ENCODE measurements around the gene ATP7A. TPM values are rescaled to one million over a fixed set of nuclear protein-coding genes. Genes with fewer than 3 reads are reported as not detected.
A peak's percentile ranks its signal among the peaks of the same experiment; 100 is the strongest.
"Not testable (repeated sequence)": the region's sequence is repeated elsewhere in the genome, so short reads cannot be mapped to it uniquely, and the experiment has no call there.

Gene ATP7A
- 10 to 100 TPM in 1 of 8 experiments, 1 to 10 TPM in 7; 6.0 to 13.3 (median 8.1) TPM for total RNA-seq

DNA sequence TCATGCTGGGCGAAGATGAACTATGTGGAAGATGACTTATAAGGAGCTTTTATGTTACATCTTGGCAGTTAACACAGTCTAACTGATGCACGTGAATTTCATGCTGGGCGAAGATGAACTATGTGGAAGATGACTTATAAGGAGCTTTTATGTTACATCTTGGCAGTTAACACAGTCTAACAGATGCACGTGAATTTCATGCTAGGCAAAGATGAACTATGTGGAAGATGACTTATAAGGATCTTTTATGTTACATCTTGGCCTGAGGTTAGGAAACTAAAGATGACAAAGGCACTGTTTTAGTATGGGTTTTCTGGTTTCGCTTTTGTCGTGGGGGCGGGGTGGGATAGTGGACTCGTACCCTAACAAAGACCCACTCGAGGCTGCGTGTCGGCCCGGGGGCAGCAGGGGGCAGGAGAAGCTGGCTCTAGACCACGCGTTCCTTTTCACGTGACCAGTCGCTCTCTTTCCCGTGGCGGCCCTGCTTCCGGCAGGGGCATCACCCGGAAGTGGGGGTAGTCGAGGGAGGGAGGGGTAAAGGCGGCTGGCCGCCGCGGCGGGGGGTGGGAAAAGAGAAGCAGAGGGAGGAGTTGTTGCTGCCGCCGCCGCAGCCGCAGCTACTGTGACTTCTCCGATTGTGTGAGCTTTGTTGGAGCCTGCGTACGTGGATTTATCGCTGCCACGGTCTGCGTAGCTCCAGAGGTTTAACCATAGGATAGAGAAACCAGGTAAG is at the start of gene ATP7A:
TSS of gene ATP7A (plus strand) at position 586 of the 733 bp plus-strand sequence. CDS start 60,949 bp downstream, outside the sequence.
- WGBS, 10 experiments: 0 to 90% (median 43%) methylated on average over 2 to 14 of the region's 36 CpGs; no CpG with 5 or more reads in 6 of the 10 experiments
- in situ Hi-C loops (cut with MboI; ENCODE audit: low pct_unique_long_range_greater_than_20kb in 2 of 9, low sequenced_read_pairs in 9 of 9, unreplicated experiment in 9 of 9): loop anchor here in 3 of 9 experiments (25.0 kb wide), 2 partner anchors 102 to 202 kb away; partner anchors contain the start of gene PGK1 (in 1 of the 3)
- peak within 1 kb of the TSS; percentile 71 to 76 for H3K27ac ChIP-seq
- H3K4me1 ChIP-seq (replicated peaks in 1 of 2): peaks cover 3% of the 10 kb centered on the region in 2 donors
- H3K4me3 ChIP-seq: peak within 1 kb of the TSS; percentile 49 to 73 (median 55)
- peak; percentile 93 to 98 (median 97) for ATAC-seq (replicated peaks in 6 of 8)

DNA sequence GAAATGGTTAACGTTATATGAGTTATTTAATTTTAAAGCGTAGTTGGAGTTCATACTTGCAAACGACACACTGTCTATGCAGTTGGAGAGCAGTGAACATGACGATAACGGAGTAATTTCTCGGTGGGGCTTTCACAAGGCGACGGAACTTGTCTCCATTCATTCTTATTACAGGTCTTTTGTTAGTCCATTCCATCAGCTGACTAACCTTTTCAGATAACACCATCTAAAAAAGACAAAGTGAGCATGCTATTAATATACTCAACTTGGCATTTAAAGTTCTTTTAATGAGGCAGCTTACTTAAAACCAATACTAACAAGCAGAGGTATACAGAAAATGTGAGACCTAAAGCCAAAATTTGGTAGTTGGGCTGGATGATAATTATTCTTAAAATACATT is 35.1 kb upstream of the ATP7A start:
- 79 to 100% (median 100%) methylated on average over 2 to 8 of the region's 8 CpGs; no CpG with 5 or more reads in 5 of the 10 experiments for WGBS, 10 experiments
- no peak for ATAC-seq (replicated peaks in 6 of 8)
- in situ Hi-C loops (cut with MboI; ENCODE audit: low pct_unique_long_range_greater_than_20kb in 2 of 9, low sequenced_read_pairs in 9 of 9, unreplicated experiment in 9 of 9): no loop called here
- no peak overlapping the region for H3K4me3 ChIP-seq
- H3K27ac ChIP-seq: no peak overlapping the region
- H3K4me1 ChIP-seq (replicated peaks in 1 of 2): no peaks in the 10 kb centered on the region

DNA sequence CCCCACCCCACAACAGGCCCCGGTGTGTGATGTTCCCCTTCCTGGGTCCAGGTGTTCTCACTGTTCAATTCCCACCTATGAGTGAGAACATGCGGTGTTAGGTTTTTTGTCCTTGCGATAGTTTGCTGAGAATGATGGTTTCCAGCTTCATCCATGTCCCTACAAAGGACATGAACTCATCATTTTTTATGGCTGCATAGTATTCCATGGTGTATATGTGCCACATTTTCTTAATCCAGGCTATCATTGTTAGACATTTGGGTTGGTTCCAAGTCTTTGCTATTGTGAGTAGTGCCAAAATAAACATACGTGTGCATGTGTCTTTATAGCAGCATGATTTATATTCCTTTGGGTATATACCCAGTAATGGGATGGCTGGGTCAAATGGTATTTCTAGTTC is 29.1 kb upstream of the ATP7A start:
- WGBS, 10 experiments: 100% methylated on average over 1 of the region's 4 CpGs; no CpG with 5 or more reads in 9 of the 10 experiments

DNA sequence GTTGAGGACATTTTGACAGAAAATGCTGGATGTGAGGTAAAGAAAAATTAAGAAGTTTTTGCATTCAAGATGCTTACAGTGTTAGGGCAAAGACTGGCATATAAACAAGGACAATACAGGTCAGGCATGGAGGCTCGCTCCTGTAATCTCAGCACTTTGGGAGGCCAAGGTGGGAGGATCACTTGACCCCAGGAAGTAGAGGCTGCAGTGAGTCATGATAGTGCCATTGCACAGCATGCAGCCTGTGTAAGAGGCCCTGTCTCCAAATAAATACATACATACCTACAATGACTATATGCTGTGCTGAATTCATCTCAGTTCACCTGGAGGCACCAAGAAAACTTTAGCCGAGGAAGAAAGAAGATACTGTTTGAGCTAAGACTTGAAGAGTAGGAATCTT is 17.6 kb upstream of the ATP7A start:
- no peak for ATAC-seq (replicated peaks in 6 of 8)
- Histone ChIP-seq H3K4me1 (replicated peaks in 1 of 2) (no peaks in the 10 kb centered on the region), H3K4me3 (no peak overlapping the region), H3K27ac (no peak overlapping the region)
- 61 to 100% (median 86%) methylated on average over 1 to 2 of the region's 2 CpGs; no CpG with 5 or more reads in 7 of the 10 experiments for WGBS, 10 experiments
- in situ Hi-C loops (cut with MboI; ENCODE audit: low pct_unique_long_range_greater_than_20kb in 2 of 9, low sequenced_read_pairs in 9 of 9, unreplicated experiment in 9 of 9): no loop called here

More for the DNA sequence above, 29.1 kb upstream of the ATP7A start:
- H3K27ac ChIP-seq; H3K4me1 ChIP-seq (replicated peaks in 1 of 2); in situ Hi-C loops (cut with MboI; ENCODE audit: low pct_unique_long_range_greater_than_20kb in 2 of 9, low sequenced_read_pairs in 9 of 9, unreplicated experiment in 9 of 9); ATAC-seq (replicated peaks in 6 of 8); H3K4me3 ChIP-seq: not testable (repeated sequence)

DNA sequence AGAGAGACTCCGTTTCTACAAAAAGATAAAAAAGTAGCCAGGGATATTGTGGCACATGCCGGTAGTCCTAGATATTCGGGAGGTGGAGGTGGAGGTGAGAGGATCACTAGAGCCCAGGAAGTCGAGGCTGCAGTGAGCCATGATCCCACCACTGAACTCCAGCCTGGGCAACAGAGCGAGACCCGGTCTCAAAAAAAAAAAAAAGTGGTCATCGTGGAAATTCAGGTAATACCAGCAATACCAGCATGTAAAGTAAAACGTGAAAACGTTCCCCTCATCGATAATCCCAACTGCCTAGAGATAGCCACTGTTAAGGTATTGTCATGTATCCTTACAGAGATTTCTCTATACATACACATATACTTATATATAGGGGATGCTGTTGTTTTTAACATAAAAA is 16.8 kb upstream of the ATP7A start:
- 31 to 100% (median 59%) methylated on average over 1 to 7 of the region's 10 CpGs; no CpG with 5 or more reads in 4 of the 10 experiments for WGBS, 10 experiments
- in situ Hi-C loops (cut with MboI; ENCODE audit: low pct_unique_long_range_greater_than_20kb in 2 of 9, low sequenced_read_pairs in 9 of 9, unreplicated experiment in 9 of 9): no loop called here
- H3K27ac ChIP-seq: no peak overlapping the region
- no peak overlapping the region for H3K4me3 ChIP-seq
- H3K4me1 ChIP-seq (replicated peaks in 1 of 2): no peaks in the 10 kb centered on the region
- ATAC-seq (replicated peaks in 6 of 8): no peak

DNA sequence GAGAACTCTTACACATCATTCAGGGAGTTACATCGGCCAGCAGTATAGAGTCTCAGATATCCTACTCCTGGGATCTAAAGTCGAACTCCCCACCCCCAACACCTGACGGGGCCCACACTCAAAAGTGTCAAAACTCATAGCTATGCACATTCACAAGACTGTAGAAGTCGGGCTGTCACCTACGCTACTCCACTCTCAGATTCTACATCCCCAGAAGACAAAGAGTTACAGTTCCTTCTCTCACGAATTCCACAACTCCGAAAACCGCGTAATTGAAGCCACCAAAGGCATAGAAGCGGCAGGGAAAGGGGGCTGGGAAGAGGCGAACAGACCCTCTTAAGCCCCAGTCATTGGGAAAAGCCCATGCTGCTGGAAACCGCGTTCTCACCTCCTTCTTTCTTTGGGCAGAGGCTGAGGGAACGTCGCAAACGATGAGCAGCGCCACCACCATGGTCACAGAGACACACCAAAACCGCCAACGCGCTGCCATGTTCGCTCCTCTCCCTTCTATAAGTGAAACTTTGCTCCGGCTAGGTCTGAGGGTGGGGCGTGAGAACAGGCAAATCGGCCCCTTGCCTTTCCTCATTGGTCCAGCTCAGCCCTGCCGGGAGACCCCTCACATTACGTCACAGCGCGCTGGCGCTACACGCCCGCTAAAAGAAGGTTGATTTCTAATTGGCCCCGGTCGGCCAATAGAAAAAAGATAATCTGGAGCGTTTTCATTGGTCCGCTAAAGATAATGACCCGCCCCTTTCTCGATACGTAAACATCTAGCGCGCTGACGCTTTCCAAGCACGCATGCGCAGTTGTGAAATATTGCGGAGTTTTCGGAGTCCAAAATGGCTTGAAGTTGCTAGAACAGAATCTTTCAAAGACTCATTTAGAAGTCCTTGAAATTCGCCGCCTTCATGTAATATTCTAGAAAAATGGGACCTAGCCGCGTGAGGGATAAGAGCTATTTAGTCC is 15.3 kb upstream of the ATP7A start, which contains the start of gene MAGT1:
TSS of gene MAGT1 (minus strand) at position 515 of the 966 bp plus-strand sequence. CDS start at position 490, 25 bp downstream.
- 0 to 26% (median 2%) methylated on average over 1 to 19 of the region's 49 CpGs; no CpG with 5 or more reads in 3 of the 10 experiments for WGBS, 10 experiments
- peak within 1 kb of the TSS; percentile 57 to 77 for H3K27ac ChIP-seq
- ATAC-seq (replicated peaks in 6 of 8): peak; percentile 85 to 98 (median 96)
- in situ Hi-C loops (cut with MboI; ENCODE audit: low pct_unique_long_range_greater_than_20kb in 2 of 9, low sequenced_read_pairs in 9 of 9, unreplicated experiment in 9 of 9): no loop called here
- peak within 1 kb of the TSS; percentile 47 to 70 (median 51) for H3K4me3 ChIP-seq
- no peaks in the 10 kb centered on the region for H3K4me1 ChIP-seq (replicated peaks in 1 of 2)

DNA sequence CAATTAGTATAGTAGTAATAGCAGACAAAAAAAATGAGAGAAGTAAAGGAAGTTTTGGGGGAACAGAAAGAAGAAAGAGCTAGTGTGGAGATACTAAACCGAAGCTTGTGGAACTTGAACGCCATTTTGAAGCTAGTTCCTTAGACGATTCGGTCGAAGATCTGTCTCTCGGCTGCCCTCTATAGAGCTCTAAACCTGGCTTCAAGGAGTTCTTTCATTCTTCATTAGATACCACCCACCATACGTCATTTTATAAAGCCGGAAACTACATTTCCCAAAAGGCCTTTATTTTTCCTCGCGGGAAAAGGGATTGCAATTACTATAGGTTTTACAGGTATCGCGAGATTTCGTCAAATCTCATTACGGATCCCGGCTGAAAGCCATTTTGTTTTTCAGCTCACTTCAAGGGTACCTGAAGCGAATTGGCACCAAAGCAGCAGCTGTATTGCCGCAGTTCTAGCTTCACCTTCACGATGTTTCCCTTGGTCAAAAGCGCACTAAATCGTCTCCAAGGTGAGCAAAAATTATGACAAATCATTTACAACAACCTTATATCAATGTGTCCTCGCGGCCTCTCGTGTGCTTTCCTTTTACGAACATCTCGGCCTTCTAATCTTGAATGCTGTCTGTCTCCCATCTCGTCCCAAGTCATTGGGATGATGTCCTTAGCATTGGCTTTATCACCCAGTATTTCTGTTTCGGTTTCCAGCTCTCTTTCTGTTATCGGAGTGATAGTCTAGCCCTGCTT is 11.2 kb upstream of the ATP7A start, which contains the start of gene COX7B:
TSS of gene COX7B (plus strand) at position 388 of the 748 bp plus-strand sequence. CDS start at position 474, 86 bp downstream.
- in situ Hi-C loops (cut with MboI; ENCODE audit: low pct_unique_long_range_greater_than_20kb in 2 of 9, low sequenced_read_pairs in 9 of 9, unreplicated experiment in 9 of 9): no loop called here
- peak within 1 kb of the TSS; percentile 44 to 76 (median 55) for H3K4me3 ChIP-seq
- peak; percentile 57 to 76 (median 70) for ATAC-seq (replicated peaks in 6 of 8)
- 0 to 33% (median 0%) methylated on average over 1 to 24 of the region's 28 CpGs; no CpG with 5 or more reads in 2 of the 10 experiments for WGBS, 10 experiments
- H3K4me1 ChIP-seq (replicated peaks in 1 of 2): peaks cover 0 to 5% of the 10 kb centered on the region in 2 donors
- H3K27ac ChIP-seq: peak within 1 kb of the TSS; percentile 72 to 85

DNA sequence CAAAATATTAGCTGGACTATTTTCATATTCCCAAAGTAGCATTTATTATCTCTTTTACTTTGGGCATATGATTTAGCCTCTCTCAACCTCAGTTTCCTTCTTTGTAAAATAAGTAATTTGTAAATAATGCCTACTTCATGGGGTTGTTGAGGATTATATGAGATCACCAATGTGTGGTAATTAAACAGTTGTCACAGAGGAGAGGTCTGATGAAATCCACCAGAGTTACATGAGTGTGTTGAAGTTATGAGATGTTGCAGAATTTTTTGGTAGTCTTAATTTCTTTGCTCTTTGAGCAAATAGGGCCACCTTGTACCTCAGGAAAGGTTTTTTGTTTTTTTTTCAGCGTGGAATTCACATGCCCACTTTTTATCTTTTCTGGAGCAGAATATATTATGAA is 9.8 kb upstream of the ATP7A start:
- Histone ChIP-seq H3K4me1 (replicated peaks in 1 of 2) (peaks cover 0 to 5% of the 10 kb centered on the region in 2 donors), H3K4me3 (peak overlapping the region; percentile 44 to 76 (median 55)), H3K27ac (no peak overlapping the region)
- 0 to 100% (median 33%) methylated on average over 1 of the region's 1 CpG; no CpG with 5 or more reads in 5 of the 10 experiments for WGBS, 10 experiments
- in situ Hi-C loops (cut with MboI; ENCODE audit: low pct_unique_long_range_greater_than_20kb in 2 of 9, low sequenced_read_pairs in 9 of 9, unreplicated experiment in 9 of 9): loop anchor here in 3 of 9 experiments (25.0 kb wide), 2 partner anchors 112 to 212 kb away; partner anchors contain the start of gene PGK1 (in 1 of the 3)
- no peak for ATAC-seq (replicated peaks in 6 of 8)

DNA sequence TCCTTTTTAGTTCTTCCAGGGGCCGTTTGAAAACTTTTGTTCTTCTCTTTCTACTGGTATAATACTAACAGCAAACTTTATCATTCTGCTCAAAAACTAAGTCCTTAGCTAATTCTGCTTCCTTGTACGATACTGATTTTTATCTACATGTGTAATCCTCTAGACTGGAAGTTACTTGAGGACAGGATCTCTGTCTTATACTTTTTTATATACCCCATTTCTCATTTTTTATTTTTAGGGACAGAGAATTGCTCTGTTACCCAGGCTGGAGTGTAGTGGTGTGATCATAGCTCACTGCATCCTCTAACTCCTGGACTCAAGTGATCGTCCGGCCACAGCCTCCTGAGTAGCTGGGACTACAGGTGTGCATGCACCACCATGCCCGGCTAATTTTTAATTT is 9.0 kb upstream of the ATP7A start:
- peaks cover 0 to 5% of the 10 kb centered on the region in 2 donors for H3K4me1 ChIP-seq (replicated peaks in 1 of 2)
- in situ Hi-C loops (cut with MboI; ENCODE audit: low pct_unique_long_range_greater_than_20kb in 2 of 9, low sequenced_read_pairs in 9 of 9, unreplicated experiment in 9 of 9): loop anchor here in 3 of 9 experiments (25.0 kb wide), 2 partner anchors 111 to 211 kb away; partner anchors contain the start of gene PGK1 (in 1 of the 3)
- WGBS, 10 experiments: 57 to 92% (median 69%) methylated on average over 2 to 5 of the region's 5 CpGs; no CpG with 5 or more reads in 5 of the 10 experiments
- ATAC-seq (replicated peaks in 6 of 8): no peak
- H3K27ac ChIP-seq: no peak overlapping the region
- H3K4me3 ChIP-seq: no peak overlapping the region

DNA sequence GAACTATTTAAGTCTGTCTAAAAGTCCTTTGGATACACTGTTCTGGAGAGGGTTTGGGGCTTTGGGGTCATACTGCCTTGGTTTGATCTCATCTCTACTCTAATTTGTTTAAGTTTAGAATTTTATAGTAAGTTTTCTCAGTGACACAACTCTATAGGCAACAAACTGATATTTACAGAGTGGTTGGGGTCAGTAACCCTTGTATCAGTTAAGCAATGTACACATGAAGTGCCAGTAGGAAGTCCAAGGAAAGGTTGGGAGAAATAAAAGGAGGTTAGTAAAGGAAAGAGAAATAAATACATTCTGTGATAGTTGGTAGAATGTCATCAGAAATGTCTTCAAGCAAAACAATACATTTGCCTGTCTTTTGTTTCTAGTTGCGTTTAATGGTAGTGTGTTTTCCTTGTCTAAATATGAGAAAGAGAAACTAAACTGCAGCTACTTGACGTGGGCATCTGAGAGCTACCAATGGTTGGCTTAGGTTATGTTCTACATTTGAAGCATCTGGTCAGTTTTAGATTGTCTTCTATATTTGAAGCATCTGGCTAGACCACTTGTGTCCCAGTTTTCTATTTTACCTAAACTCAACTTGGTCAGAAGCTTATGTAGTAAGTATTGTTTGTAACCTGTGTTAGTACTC is 6.9 kb downstream of the ATP7A start:
- Histone ChIP-seq H3K4me3 (no peak overlapping the region), H3K27ac (no peak overlapping the region), H3K4me1 (replicated peaks in 1 of 2) (peaks cover 0 to 3% of the 10 kb centered on the region in 2 donors)
- no peak for ATAC-seq (replicated peaks in 6 of 8)
- WGBS, 10 experiments: 21 to 100% (median 83%) methylated on average over 1 to 2 of the region's 2 CpGs; no CpG with 5 or more reads in 6 of the 10 experiments
- in situ Hi-C loops (cut with MboI; ENCODE audit: low pct_unique_long_range_greater_than_20kb in 2 of 9, low sequenced_read_pairs in 9 of 9, unreplicated experiment in 9 of 9): loop anchor here in 3 of 9 experiments (25.0 kb wide), 2 partner anchors 95 to 195 kb away; partner anchors contain the start of gene PGK1 (in 1 of the 3)

DNA sequence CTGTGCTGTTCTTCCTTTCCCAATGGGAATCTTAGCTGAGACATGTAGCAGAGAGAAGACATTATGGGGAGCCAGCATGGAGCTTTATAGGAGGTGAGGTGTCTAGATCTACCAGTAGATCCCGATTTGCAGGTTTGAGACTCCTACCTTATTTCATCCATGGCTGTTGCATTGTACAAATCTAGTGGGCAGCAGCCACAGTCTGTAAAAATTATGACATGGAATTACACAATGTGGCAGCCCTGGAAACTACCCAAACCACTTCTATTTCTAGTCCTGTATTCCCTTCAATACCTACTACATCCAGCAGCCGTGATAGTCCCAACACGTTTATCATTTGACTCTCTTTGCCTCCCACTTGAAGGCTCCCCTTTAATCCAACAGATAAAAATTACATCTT is 8.1 kb downstream of the ATP7A start:
- no peak overlapping the region for H3K4me3 ChIP-seq
- H3K27ac ChIP-seq: no peak overlapping the region
- no peaks in the 10 kb centered on the region for H3K4me1 ChIP-seq (replicated peaks in 1 of 2)
- 0 to 80% (median 39%) methylated on average over 1 to 3 of the region's 3 CpGs; no CpG with 5 or more reads in 5 of the 10 experiments for WGBS, 10 experiments
- no peak for ATAC-seq (replicated peaks in 6 of 8)
- in situ Hi-C loops (cut with MboI; ENCODE audit: low pct_unique_long_range_greater_than_20kb in 2 of 9, low sequenced_read_pairs in 9 of 9, unreplicated experiment in 9 of 9): loop anchor here in 3 of 9 experiments (25.0 kb wide), 2 partner anchors 94 to 194 kb away; partner anchors contain the start of gene PGK1 (in 1 of the 3)

Data from motor neuron (in vitro differentiated cells).